H1 (cell line): ENCODE measurements around the gene CCT5. TPM values are rescaled to one million over a fixed set of nuclear protein-coding genes. Genes with fewer than 3 reads are reported as not detected.
"Not testable (repeated sequence)": the region's sequence is repeated elsewhere in the genome, so short reads cannot be mapped to it uniquely, and the experiment has no call there.

Experiments
- CTCF ChIA-PET: fragments of 300-600 bp; sonication (Branson Sonifier 250); formaldehyde crosslinking; loops from one replicate; lab custom pipeline; 2021; ENCODE audit not compliant: partially characterized antibody; lab: Charles Lee
- POLR2A ChIA-PET: fragments of 300-600 bp; sonication (Branson Sonifier 250); formaldehyde crosslinking; loops from one replicate; lab custom pipeline; 2021; ENCODE audit warnings: inconsistent platforms; ENCODE audit not compliant: partially characterized antibody; lab: Charles Lee
- DNase-seq, 2 experiments: peaks; one replicate each; pipeline versions ENCODE4 v3.0.0 to v3.0.0-alpha.2; 2010 to 2022; ENCODE audit warnings: low spot score in 2 of 2, low read depth in 1 of 2, mixed read lengths in 1 of 2
- FAIRE-seq: peaks from 2 replicates; lab custom pipeline; 2011; peaks lifted over from hg19 to GRCh38; lab: Jason Lieb, UNC
- H2AFZ ChIP-seq: 2 replicates; pipeline ENCODE4 v1.8.1; 2012; ENCODE audit warnings: low read length, inconsistent platforms
- H2AK5ac ChIP-seq: 2 replicates; pipeline ENCODE4 v1.6.1; 2013; ENCODE audit warnings: low read depth, low read length
- H2BK120ac ChIP-seq: replicated peaks from 2 replicates; pipeline ENCODE3; 2013; ENCODE audit warnings: low read depth, low read length, inconsistent platforms
- H2BK12ac ChIP-seq: 2 replicates; pipeline ENCODE4 v1.6.1; 2013; ENCODE audit warnings: low read depth, low read length
- H2BK15ac ChIP-seq: 2 replicates; pipeline ENCODE4 v1.6.1; 2013; ENCODE audit warnings: low read length
- H2BK20ac ChIP-seq: 2 replicates; pipeline ENCODE4 v1.6.1; 2013; ENCODE audit warnings: low read length
- H2BK5ac ChIP-seq: 2 replicates; pipeline ENCODE4 v1.6.1; 2013; ENCODE audit warnings: low read depth, low read length
- H3K14ac ChIP-seq: 2 replicates; pipeline ENCODE4 v1.6.1; 2013; ENCODE audit warnings: inconsistent platforms; ENCODE audit not compliant: insufficient read length
- H3K18ac ChIP-seq: 2 replicates; pipeline ENCODE4 v1.6.1; 2013; ENCODE audit warnings: low read length; ENCODE audit errors: extremely low read depth
- H3K23ac ChIP-seq: 2 replicates; pipeline ENCODE4 v1.6.1; 2013; ENCODE audit warnings: inconsistent platforms; ENCODE audit not compliant: insufficient read length
- H3K23me2 ChIP-seq: 2 replicates; pipeline ENCODE4 v1.6.1; 2013; ENCODE audit warnings: low read depth, low read length
- H3K27ac ChIP-seq: 2 replicates; pipeline ENCODE4 v1.6.1; 2011; ENCODE audit warnings: low read depth, low read length, inconsistent platforms
- H3K27me3 ChIP-seq, 4 experiments: replicated peaks in 1 of 4; 1 replicate in 1 of 4; 2 replicates in 3 of 4; pipeline versions ENCODE4 v1.6.1 to v1.8.1; 2011 to 2013; ENCODE audit warnings: low read length in 3 of 4, mild to moderate bottlenecking in 3 of 4, inconsistent platforms in 2 of 4, mixed read lengths in 2 of 4, moderate library complexity in 1 of 4; ENCODE audit not compliant: control insufficient read depth in 3 of 4, insufficient read depth in 3 of 4; ENCODE audit errors: extremely low read depth in 1 of 4
- H3K36me3 ChIP-seq, 4 experiments: 2 replicates each; pipeline versions ENCODE4 v1.6.1 to v1.8.1; 2011 to 2013; ENCODE audit warnings: mild to moderate bottlenecking in 4 of 4, low read length in 3 of 4, moderate library complexity in 2 of 4, control low read depth in 1 of 4, inconsistent platforms in 1 of 4; ENCODE audit not compliant: insufficient read depth in 4 of 4, control insufficient read depth in 2 of 4
- H3K4ac ChIP-seq: replicated peaks from 2 replicates; pipeline ENCODE3; 2013; ENCODE audit warnings: low read length, low read depth, mixed read lengths, inconsistent platforms; ENCODE audit not compliant: insufficient read length
- H3K4me1 ChIP-seq, 4 experiments: replicated peaks in 1 of 4; 1 replicate in 1 of 4; 2 replicates in 3 of 4; pipeline versions ENCODE4 v1.6.1 to v1.8.1; 2011 to 2013; ENCODE audit warnings: low read length in 3 of 4, inconsistent platforms in 2 of 4, mixed read lengths in 1 of 4; ENCODE audit not compliant: insufficient read depth in 4 of 4, control insufficient read depth in 3 of 4
- H3K4me2 ChIP-seq, 2 experiments: 2 replicates each; pipeline versions ENCODE4 v1.6.1 to v1.8.1; 2011 to 2013; ENCODE audit warnings: low read depth in 2 of 2, low read length in 2 of 2, control low read depth in 1 of 2, inconsistent platforms in 1 of 2, mild to moderate bottlenecking in 1 of 2; ENCODE audit not compliant: insufficient read depth in 1 of 2
- H3K4me3 ChIP-seq, 4 experiments: fragments of 200-600, 300-600 bp in 1 of 4; sonication (generic), shearing (Covaris generic), sonication (Bioruptor Twin) in 1 of 4; 2 replicates each; pipeline versions ENCODE4 v1.5.1 to v1.8.1; 2011 to 2016; ENCODE audit warnings: low read length in 4 of 4, low read depth in 3 of 4, control low read depth in 2 of 4, inconsistent platforms in 2 of 4, mild to moderate bottlenecking in 2 of 4, mixed read lengths in 1 of 4, moderate library complexity in 1 of 4; ENCODE audit not compliant: insufficient read depth in 2 of 4; ENCODE audit errors: extremely low read depth in 1 of 4
- H3K56ac ChIP-seq: replicated peaks from 2 replicates; pipeline ENCODE3; 2013; ENCODE audit warnings: low read depth, mild to moderate bottlenecking, mixed read lengths, low read length, inconsistent platforms; ENCODE audit not compliant: insufficient read length
- H3K79me1 ChIP-seq: 2 replicates; pipeline ENCODE4 v1.6.1; 2013; ENCODE audit warnings: low read depth, low read length, control low read depth
- H3K79me2 ChIP-seq, 2 experiments: 2 replicates each; pipeline versions ENCODE4 v1.6.1 to v1.8.1; 2012 to 2013; ENCODE audit warnings: low read length in 2 of 2, mild to moderate bottlenecking in 2 of 2, inconsistent platforms in 1 of 2; ENCODE audit not compliant: insufficient read depth in 2 of 2, control insufficient read depth in 1 of 2
- H3K9ac ChIP-seq, 4 experiments: replicated peaks in 1 of 4; 1 replicate in 1 of 4; 2 replicates in 3 of 4; pipeline versions ENCODE4 v1.6.1 to v1.8.1; 2011 to 2013; ENCODE audit warnings: low read depth in 3 of 4, low read length in 3 of 4, control low read depth in 2 of 4, mild to moderate bottlenecking in 2 of 4, moderate library complexity in 2 of 4, inconsistent platforms in 1 of 4; ENCODE audit errors: extremely low read depth in 1 of 4
- H3K9me3 ChIP-seq, 2 experiments: 2 replicates each; pipeline versions ENCODE4 v1.6.1 to v1.8.1; 2012 to 2013; ENCODE audit warnings: mild to moderate bottlenecking in 2 of 2, moderate library complexity in 2 of 2, control low read depth in 1 of 2, inconsistent platforms in 1 of 2, low read depth in 1 of 2, low read length in 1 of 2, mixed read lengths in 1 of 2; ENCODE audit not compliant: insufficient read depth in 2 of 2
- H4K20me1 ChIP-seq, 2 experiments: replicated peaks in 1 of 2; 2 replicates each; pipeline versions ENCODE3 to v1.8.1; 2011 to 2013; ENCODE audit warnings: inconsistent platforms in 2 of 2, low read length in 2 of 2, mild to moderate bottlenecking in 1 of 2; ENCODE audit not compliant: insufficient read depth in 2 of 2, control insufficient read depth in 1 of 2
- H4K5ac ChIP-seq: 2 replicates; pipeline ENCODE4 v1.6.1; 2013; ENCODE audit warnings: low read length, low read depth, mixed read lengths, inconsistent platforms; ENCODE audit not compliant: insufficient read length
- H4K8ac ChIP-seq: 2 replicates; pipeline ENCODE4 v1.8.0; 2013; ENCODE audit warnings: mild to moderate bottlenecking, moderate library complexity, low read length, inconsistent platforms; ENCODE audit not compliant: insufficient read depth; ENCODE audit errors: extremely low read depth
- H4K91ac ChIP-seq: replicated peaks from 2 replicates; pipeline ENCODE3; 2013; ENCODE audit warnings: low read length, mixed read lengths, inconsistent platforms; ENCODE audit not compliant: insufficient read length
- WGBS, 2 experiments: shearing (Covaris generic) in 1 of 2; methylation state at CpG; one replicate each; pipeline versions ENCODE4 v1.1.6 to v1.1.7; 2013 to 2015; ENCODE audit warnings: low lambda C conversion rate in 2 of 2, mixed read lengths in 2 of 2, inconsistent platforms in 1 of 2, low coverage in 1 of 2, missing lambda C conversion rate in 1 of 2; ENCODE audit not compliant: insufficient replicate concordance in 2 of 2, insufficient coverage in 1 of 2, insufficient read length in 1 of 2; ENCODE audit errors: extremely low coverage in 1 of 2, missing lambda C conversion rate in 1 of 2; 5-methylcytosine and 5-hydroxymethylcytosine counted together
- polyA plus RNA-seq, 7 experiments: library from polyadenylated mRNA; depleted of rRNA in 3 of 7; stranded (reverse) in 5 of 7; unstranded in 2 of 7; fragments of >200 nt in 5 of 7; fragments of 200-250 nt in 2 of 7; gene quantifications; 1 replicate in 5 of 7; 2 replicates in 1 of 7; 4 replicates in 1 of 7; pipeline versions ENCODE4 v1.2.1 to v1.2.3, GENCODE V29; 2011 to 2013; ENCODE audit warnings: missing spikeins in 2 of 7, mixed read lengths in 2 of 7
- total RNA-seq: library from RNA; stranded (reverse); fragmentation: NEBNext Ultra II Directional; extraction: Animal tissue kit (Norgen Biotek cat#: 25700); gene quantifications from 2 replicates; pipeline ENCODE4 v1.2.1, GENCODE V29; 2021

The CCT5 gene
- total and polyA plus RNA-seq, 2 of the 8 experiments (the other 6 are each of a cell fraction or from before 2014, with no cell fraction given), result 425 to 549 TPM

DNA sequence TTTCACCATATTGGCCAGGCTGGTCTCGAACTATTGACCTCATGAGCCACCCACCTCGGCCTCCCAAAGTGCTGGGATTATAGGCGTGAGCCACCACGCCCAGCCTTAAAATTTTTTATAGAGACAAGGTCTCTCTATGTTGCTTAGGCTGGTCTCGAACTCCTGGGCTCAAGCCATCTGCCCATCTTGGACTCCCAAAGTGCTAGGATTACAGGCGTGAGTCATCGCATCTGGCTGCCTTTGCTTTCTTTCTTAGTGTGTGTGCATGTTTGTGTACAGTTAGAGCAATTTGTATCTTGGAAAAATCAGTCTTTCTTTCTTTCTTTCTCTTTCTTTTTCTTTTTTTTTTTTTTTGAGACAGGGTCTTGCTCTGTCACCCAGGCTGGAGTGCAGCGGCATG is 35.3 kb downstream of the CCT5 start:
- H4K8ac ChIP-seq, H4K5ac ChIP-seq, H2BK15ac ChIP-seq, POLR2A ChIA-PET, H2AFZ ChIP-seq, H3K27me3 ChIP-seq, H2BK5ac ChIP-seq, H3K4me3 ChIP-seq, H3K79me1 ChIP-seq, H3K4me2 ChIP-seq, H3K56ac ChIP-seq, H3K4me1 ChIP-seq, H2BK20ac ChIP-seq, H3K79me2 ChIP-seq, H3K36me3 ChIP-seq, H4K20me1 ChIP-seq, H3K23me2 ChIP-seq, H3K27ac ChIP-seq, H3K23ac ChIP-seq, H3K14ac ChIP-seq, H4K91ac ChIP-seq, H2BK12ac ChIP-seq, H3K9ac ChIP-seq, H2AK5ac ChIP-seq, H3K18ac ChIP-seq, H3K9me3 ChIP-seq, H3K4ac ChIP-seq, DNase-seq, H2BK120ac ChIP-seq, FAIRE-seq: not testable (repeated sequence)
- WGBS, 2 experiments, result 89% methylated on average over 7 of the region's 8 CpGs; no CpG with 5 or more reads in 1 of the 2 experiments
- CTCF ChIA-PET, result interaction anchor here (1.3 to 4.8 kb wide), 5 partner anchors 19 to 138 kb away, joined by 3 to 28 read pairs (median 6); partner anchors contain the start of gene MARCHF6
